K562 (cell line): ENCODE data around the gene PARD6B. TPM values are rescaled to one million over a fixed set of nuclear protein-coding genes. Genes with fewer than 3 reads are reported as not detected.

Experiments
- ARID1B ChIP-seq: fragments of 450-650 bp; IDR thresholded peaks from 2 replicates; pipeline ENCODE4 v1.6.1; 2016; ENCODE audit warnings: antibody characterized with exemption, mild to moderate bottlenecking, inconsistent platforms
- EP300 ChIP-seq: IDR thresholded peaks from 2 replicates; pipeline ENCODE4 v1.6.1; 2012; ENCODE audit warnings: low read length, improper control_type of control experiment
- FOXA3 ChIP-seq, 2 experiments: fragments of 450-650 bp in 1 of 2; sonication (generic) in 1 of 2; formaldehyde crosslinking; IDR thresholded peaks in 1 of 2; conservative IDR thresholded peaks in 1 of 2; 2 replicates each; pipeline versions ENCODE4 v1.4.0 to v1.8.0; 2020 to 2022; ENCODE audit warnings: mild to moderate bottlenecking in 2 of 2, missing genetic modification reagents in 1 of 2
- NFIC ChIP-seq: fragments of 450-650 bp; IDR thresholded peaks from 2 replicates; pipeline ENCODE4 v1.6.1; 2017; ENCODE audit warnings: mild to moderate bottlenecking, inconsistent platforms
- NR2C1 ChIP-seq, 2 experiments: fragments of 450-650 bp; IDR thresholded peaks; 2 replicates each; pipeline ENCODE4 v1.6.1; 2017; ENCODE audit warnings: mild to moderate bottlenecking in 2 of 2, antibody characterized with exemption in 1 of 2, inconsistent platforms in 1 of 2, missing compliant biosample characterization in 1 of 2, missing genetic modification characterization in 1 of 2
- RFX1 ChIP-seq: fragments of 450-650 bp; IDR thresholded peaks from 2 replicates; pipeline ENCODE4 v1.6.1; 2016; ENCODE audit warnings: mild to moderate bottlenecking, moderate library complexity
- ZNF274 ChIP-seq: IDR thresholded peaks from 2 replicates; pipeline ENCODE4 v1.6.1; 2011; ENCODE audit warnings: low read depth, mild to moderate bottlenecking, low read length, moderate library complexity, borderline replicate concordance
- polyA plus RNA-seq, 8 experiments: library from polyadenylated mRNA; depleted of rRNA in 4 of 8; stranded (reverse) in 5 of 8; unstranded in 3 of 8; fragments of >200 nt; fragmentation: Nextera tagmentation in 2 of 8; fragmentation: Illumina TruSeq in 1 of 8; extraction: Ambion mirVana in 2 of 8; extraction: Trizol in 1 of 8; gene quantifications; 2 replicates each; pipeline versions ENCODE4 v1.2.1 to v1.2.3, GENCODE V29; 2011 to 2014; ENCODE audit warnings: inconsistent platforms in 1 of 8, missing spikeins in 1 of 8
- total RNA-seq, 7 experiments: library from RNA; depleted of rRNA in 6 of 7; stranded (reverse); fragments of >200 nt in 6 of 7; fragmentation: Illumina TruSeq in 2 of 7; extraction: Trizol in 2 of 7; gene quantifications; 2 replicates each; pipeline versions ENCODE4 v1.2.1 to v1.2.3, GENCODE V29; 2011 to 2021; ENCODE audit warnings: low replicate concordance in 1 of 7
- TF ChIP-seq, protein P1 (sequence below): fragments of 450-650 bp; IDR thresholded peaks from 2 replicates; pipeline ENCODE4 v1.6.1; 2017; ENCODE audit warnings: antibody characterized with exemption, mild to moderate bottlenecking

PARD6B gene
- total and polyA plus RNA-seq, 9 of the 15 experiments (the other 6 are each of a cell fraction or from before 2014, with no cell fraction given) = 1.7 to 12.3 (median 5.5) TPM

DNA sequence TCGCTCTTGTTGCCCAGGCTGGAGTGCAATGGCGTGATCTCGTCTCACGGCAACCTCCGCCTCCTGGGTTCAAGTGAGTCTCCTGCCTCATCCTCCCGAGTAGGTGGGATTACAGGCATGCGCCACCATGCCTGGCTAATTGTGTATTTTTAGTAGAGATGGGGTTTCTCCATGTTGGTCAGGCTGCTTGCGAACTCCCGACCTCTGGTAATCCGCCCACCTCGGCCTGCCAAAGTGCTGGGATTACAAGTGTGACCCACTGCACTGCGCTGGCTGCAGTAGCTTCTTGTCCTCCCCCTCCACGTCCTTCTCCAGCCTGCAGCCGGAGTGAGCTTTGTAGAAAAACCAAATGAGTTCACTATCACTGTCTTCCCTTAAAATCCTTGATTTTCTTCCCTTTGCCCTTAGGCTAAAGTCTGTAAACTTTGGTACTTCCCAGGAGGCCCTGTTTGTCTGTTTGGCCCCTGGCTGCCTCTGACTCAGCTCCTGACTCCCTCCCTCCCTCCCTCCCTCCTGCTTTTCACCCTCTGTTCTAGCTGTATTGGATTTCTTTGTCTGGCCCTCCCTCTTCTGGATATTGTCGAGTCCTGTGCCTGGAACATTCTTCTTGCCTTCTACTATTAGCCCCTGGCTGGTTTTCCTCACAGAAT lies 12.9 kb downstream of the PARD6B start (continued):
- TF ChIP-seq, protein P1, sequence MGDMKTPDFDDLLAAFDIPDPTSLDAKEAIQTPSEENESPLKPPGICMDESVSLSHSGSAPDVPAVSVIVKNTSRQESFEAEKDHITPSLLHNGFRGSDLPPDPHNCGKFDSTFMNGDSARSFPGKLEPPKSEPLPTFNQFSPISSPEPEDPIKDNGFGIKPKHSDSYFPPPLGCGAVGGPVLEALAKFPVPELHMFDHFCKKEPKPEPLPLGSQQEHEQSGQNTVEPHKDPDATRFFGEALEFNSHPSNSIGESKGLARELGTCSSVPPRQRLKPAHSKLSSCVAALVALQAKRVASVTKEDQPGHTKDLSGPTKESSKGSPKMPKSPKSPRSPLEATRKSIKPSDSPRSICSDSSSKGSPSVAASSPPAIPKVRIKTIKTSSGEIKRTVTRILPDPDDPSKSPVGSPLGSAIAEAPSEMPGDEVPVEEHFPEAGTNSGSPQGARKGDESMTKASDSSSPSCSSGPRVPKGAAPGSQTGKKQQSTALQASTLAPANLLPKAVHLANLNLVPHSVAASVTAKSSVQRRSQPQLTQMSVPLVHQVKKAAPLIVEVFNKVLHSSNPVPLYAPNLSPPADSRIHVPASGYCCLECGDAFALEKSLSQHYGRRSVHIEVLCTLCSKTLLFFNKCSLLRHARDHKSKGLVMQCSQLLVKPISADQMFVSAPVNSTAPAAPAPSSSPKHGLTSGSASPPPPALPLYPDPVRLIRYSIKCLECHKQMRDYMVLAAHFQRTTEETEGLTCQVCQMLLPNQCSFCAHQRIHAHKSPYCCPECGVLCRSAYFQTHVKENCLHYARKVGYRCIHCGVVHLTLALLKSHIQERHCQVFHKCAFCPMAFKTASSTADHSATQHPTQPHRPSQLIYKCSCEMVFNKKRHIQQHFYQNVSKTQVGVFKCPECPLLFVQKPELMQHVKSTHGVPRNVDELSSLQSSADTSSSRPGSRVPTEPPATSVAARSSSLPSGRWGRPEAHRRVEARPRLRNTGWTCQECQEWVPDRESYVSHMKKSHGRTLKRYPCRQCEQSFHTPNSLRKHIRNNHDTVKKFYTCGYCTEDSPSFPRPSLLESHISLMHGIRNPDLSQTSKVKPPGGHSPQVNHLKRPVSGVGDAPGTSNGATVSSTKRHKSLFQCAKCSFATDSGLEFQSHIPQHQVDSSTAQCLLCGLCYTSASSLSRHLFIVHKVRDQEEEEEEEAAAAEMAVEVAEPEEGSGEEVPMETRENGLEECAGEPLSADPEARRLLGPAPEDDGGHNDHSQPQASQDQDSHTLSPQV = peak; percentile 61
- no peak for TF ChIP-seq ZNF274
- TF ChIP-seq NR2C1 (IDR thresholded peaks at IDR 0.05) = no peak
- TF ChIP-seq NR2C1 (tag; IDR thresholded peaks at IDR 0.05) = peak; percentile 19; the same call in 1 of the 2 replicates
- peak; percentile 46; the same call in 1 of the 2 replicates for TF ChIP-seq RFX1
- TF ChIP-seq ARID1B = 0 out of 2 replicates have a peak, but pooled peaks have one; percentile 30
- TF ChIP-seq FOXA3 (CRISPR knock-in tag; conservative IDR thresholded peaks at IDR 0.05 in 1 of 2, IDR thresholded peaks at IDR 0.05 in 1 of 2) = 0 out of 4 replicates have a peak, but pooled peaks of 1 of the 2 experiments have one; percentile 43
- no peak for TF ChIP-seq NFIC
- no peak for TF ChIP-seq EP300
- TF ChIP-seq, all 486 proteins: peak for 34
